Right hindlimb (tissue), 1 donor: ENCODE measurements around the gene MEIKIN.

ENCODE experiments used
- DNase-seq: peaks from one replicate; pipeline ENCODE4 v3.0.0-alpha.2; 2018

MEIKIN gene

DNA sequence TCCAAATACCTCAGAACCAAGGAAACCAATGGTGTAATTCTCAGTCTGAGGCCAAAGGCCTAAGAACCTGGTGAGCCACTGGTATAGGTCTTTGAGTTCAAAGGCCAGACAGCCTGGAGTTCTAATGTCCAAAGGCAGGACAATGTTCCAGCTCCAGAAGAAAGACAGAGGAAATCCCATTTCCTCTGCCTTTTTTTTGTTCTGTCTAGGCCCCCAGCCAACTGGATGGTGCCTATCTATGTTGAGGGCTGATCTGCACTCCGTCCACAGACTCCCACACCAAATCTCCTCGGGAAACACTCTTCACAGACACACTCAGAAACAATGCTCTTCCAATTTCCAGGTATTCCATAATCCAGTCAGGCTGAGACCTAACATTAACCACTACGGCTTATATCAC, 178.8 kb downstream of the MEIKIN start:
- DNase-seq = no peak

DNA sequence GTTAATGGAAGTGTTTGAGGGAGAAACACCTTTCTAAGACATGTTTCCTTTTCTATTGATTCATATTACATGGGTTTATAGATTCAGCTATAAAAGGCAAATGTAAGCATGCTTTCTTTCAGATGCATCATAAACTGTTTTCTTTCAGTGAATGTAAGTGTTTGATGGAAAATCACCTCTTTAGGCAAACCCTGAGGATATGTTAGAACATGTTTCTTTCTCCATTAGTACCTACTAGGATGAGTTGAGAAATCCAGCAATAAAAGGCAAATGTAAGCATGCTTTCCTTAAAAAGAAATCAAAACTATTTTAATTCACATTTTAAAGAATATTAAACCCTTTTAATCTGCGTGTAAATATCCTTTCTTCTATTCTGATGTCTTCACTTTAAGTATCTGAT, 180.2 kb downstream of the MEIKIN start:
- no peak for DNase-seq

- DNase-seq = no peak
Measured at GRCh38 chr5:131763968-131764367, 181.5 kb downstream of the MEIKIN start.

DNA sequence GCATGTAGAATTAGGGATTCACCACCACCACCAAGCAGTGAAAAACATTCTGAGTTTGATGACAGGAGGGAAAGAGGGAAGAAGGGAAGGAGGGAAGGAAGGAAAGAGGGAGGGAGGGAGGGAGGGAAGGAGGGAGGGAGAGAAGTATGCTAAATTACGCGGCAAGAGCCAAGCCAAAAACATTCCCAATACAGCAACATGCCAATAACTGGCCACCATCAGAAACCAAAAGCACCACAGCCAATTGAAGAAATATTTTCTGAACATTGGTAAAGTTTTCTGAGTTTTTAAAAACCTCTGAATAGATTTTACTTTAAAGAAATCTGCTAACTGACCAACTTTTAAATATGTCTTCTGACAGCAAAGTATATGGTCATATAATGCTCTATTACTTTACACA, 184.7 kb downstream of the MEIKIN start:
- no peak for DNase-seq

DNA sequence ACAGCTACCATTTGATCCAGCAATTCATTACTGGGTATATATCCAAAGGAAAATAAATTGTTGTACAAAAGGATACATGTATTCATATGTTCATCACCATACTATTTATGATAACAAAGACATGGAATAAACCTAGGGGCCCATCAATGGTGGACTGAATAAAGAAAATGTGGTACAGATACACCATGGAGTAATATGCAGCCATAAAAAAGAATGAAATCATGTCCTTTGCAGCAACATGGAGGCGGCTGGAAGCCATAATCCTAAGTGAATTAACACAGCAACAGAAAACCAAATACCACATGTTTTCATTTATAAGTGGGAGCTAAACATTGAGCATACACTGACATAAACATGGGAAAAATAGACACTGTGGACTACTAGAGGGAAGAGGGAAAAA, 185.8 kb downstream of the MEIKIN start:
- DNase-seq = no peak

GRCh38 chr5:131758520-131758900, 187.0 kb downstream of the MEIKIN start:
- DNase-seq = no peak

- DNase-seq = no peak
Measured at GRCh38 chr5:131757830-131758519, 187.5 kb downstream of the MEIKIN start.
